T-helper 22 cell (primary cell): ENCODE results near the gene TIPRL.
"Not testable (repeated sequence)": the region's sequence is repeated elsewhere in the genome, so short reads cannot be mapped to it uniquely, and the experiment has no call there.

ENCODE experiments used
- DNase-seq: peaks from one replicate; pipeline ENCODE4 v3.0.0-alpha.2; 2020; ENCODE audit warnings: low read depth

Gene TIPRL

GRCh38 chr1:168178638-168179437 is at the start of gene TIPRL:
Gene TIPRL, plus strand, starts transcription at chr1:168178962. Its CDS starts 116 bp downstream, at chr1:168179078.
- DNase-seq, result peak; percentile 87

- DNase-seq, result no peak
Measured at GRCh38 chr1:168129933-168130332, 48.8 kb upstream of the TIPRL start.

GRCh38 chr1:168134132-168134531 is 44.6 kb upstream of the TIPRL start:
- no peak for DNase-seq

GRCh38 chr1:168134642-168135041 is 44.1 kb upstream of the TIPRL start:
- DNase-seq, result no peak

- DNase-seq, result no peak
Measured at GRCh38 chr1:168135116-168135920, 43.4 kb upstream of the TIPRL start.

GRCh38 chr1:168135921-168136708 is 42.6 kb upstream of the TIPRL start:
- no peak for DNase-seq

GRCh38 chr1:168136709-168137514 is 41.9 kb upstream of the TIPRL start, which contains the start of gene GPR161:
Gene GPR161, minus strand, starts transcription at chr1:168136930. Its CDS starts 32,080 bp downstream, at chr1:168104850.
- DNase-seq, result no peak

- no peak for DNase-seq
Measured at GRCh38 chr1:168137515-168137821, 41.3 kb upstream of the TIPRL start.

- DNase-seq, result no peak
Measured at GRCh38 chr1:168138134-168138533, 40.6 kb upstream of the TIPRL start.

GRCh38 chr1:168139070-168139469 is 39.7 kb upstream of the TIPRL start:
- no peak for DNase-seq

GRCh38 chr1:168141871-168142385 is 36.8 kb upstream of the TIPRL start:
- no peak for DNase-seq

- DNase-seq, result peak; percentile 41
Measured at GRCh38 chr1:168145184-168146159, 33.3 kb upstream of the TIPRL start.

GRCh38 chr1:168146160-168146539 is 32.6 kb upstream of the TIPRL start:
- DNase-seq, result no peak

GRCh38 chr1:168146626-168147025 is 32.1 kb upstream of the TIPRL start:
- no peak for DNase-seq

- DNase-seq, result no peak
Measured at GRCh38 chr1:168148916-168149315, 29.8 kb upstream of the TIPRL start.

GRCh38 chr1:168150283-168150682 is 28.5 kb upstream of the TIPRL start:
- no peak for DNase-seq

GRCh38 chr1:168151935-168152334 is 26.8 kb upstream of the TIPRL start:
- no peak for DNase-seq

- not testable (repeated sequence) for DNase-seq
Measured at GRCh38 chr1:168154707-168155106, 24.1 kb upstream of the TIPRL start.

- no peak for DNase-seq
Measured at GRCh38 chr1:168155910-168156309, 22.9 kb upstream of the TIPRL start.

- no peak for DNase-seq
Measured at GRCh38 chr1:168157638-168158037, 21.1 kb upstream of the TIPRL start.
